DND-41 (cell line): ENCODE results near the gene INPP5E.

ENCODE experiments used
- ATAC-seq: fragments of 200-7000 bp; cut with Tn5 transposase; 3 replicates; pipeline ENCODE4 v1.9.1; 2021; ENCODE audit warnings: low read depth; ENCODE audit not compliant: insufficient read depth
- DNase-seq: peaks from one replicate; pipeline ENCODE4 v3.0.0-alpha.2; 2020
- H2AFZ ChIP-seq: 2 replicates; pipeline ENCODE4 v1.6.0; 2012; ENCODE audit warnings: low read depth, low read length
- H3K27ac ChIP-seq: 2 replicates; pipeline ENCODE4 v1.5.1; 2012; ENCODE audit warnings: low read length, inconsistent platforms
- H3K27me3 ChIP-seq: fragments of 200-600 bp; sonication (generic); 2 replicates; pipeline ENCODE4 v1.6.0; 2012; ENCODE audit warnings: low read length, mild to moderate bottlenecking, inconsistent platforms; ENCODE audit not compliant: insufficient read depth, poor library complexity
- H3K36me3 ChIP-seq: 2 replicates; pipeline ENCODE4 v1.5.1; 2012; ENCODE audit warnings: low read length, inconsistent platforms; ENCODE audit not compliant: insufficient read depth
- H3K4me1 ChIP-seq: 2 replicates; pipeline ENCODE4 v1.5.1; 2012; ENCODE audit warnings: mild to moderate bottlenecking, low read length; ENCODE audit not compliant: insufficient read depth
- H3K4me2 ChIP-seq: 2 replicates; pipeline ENCODE4 v1.6.0; 2012; ENCODE audit warnings: mild to moderate bottlenecking, moderate library complexity, low read length, inconsistent platforms; ENCODE audit not compliant: insufficient read depth
- H3K4me3 ChIP-seq, 2 experiments: fragments of 200-600 bp in 1 of 2; shearing (Covaris generic) in 1 of 2; 2 replicates each; pipeline ENCODE4 v1.5.1; 2012 to 2016; ENCODE audit warnings: inconsistent platforms in 2 of 2, low read length in 2 of 2, mild to moderate bottlenecking in 2 of 2, low read depth in 1 of 2, moderate library complexity in 1 of 2
- H3K79me2 ChIP-seq: 2 replicates; pipeline ENCODE4 v1.6.0; 2012; ENCODE audit warnings: low read length, inconsistent platforms; ENCODE audit not compliant: insufficient read depth
- H3K9ac ChIP-seq: 2 replicates; pipeline ENCODE4 v1.6.0; 2012; ENCODE audit warnings: low read depth, mild to moderate bottlenecking, inconsistent platforms, low read length, moderate library complexity
- H3K9me3 ChIP-seq: 2 replicates; pipeline ENCODE4 v1.5.1; 2012; ENCODE audit warnings: low read length, moderate library complexity, mild to moderate bottlenecking, inconsistent platforms; ENCODE audit not compliant: insufficient read depth, severe bottlenecking
- H4K20me1 ChIP-seq: 2 replicates; pipeline ENCODE4 v1.6.0; 2012; ENCODE audit warnings: low read length; ENCODE audit not compliant: insufficient read depth
- EZH2 ChIP-seq: IDR thresholded peaks from 3 replicates; pipeline ENCODE4 v1.6.1; 2012; ENCODE audit warnings: borderline replicate concordance, low read depth, mild to moderate bottlenecking, moderate library complexity, low read length, inconsistent platforms; ENCODE audit not compliant: severe bottlenecking
- TF ChIP-seq, protein P1 (sequence below): IDR thresholded peaks from 2 replicates; pipeline ENCODE4 v1.5.1; 2012; ENCODE audit warnings: borderline replicate concordance, low read length, moderate library complexity, mild to moderate bottlenecking; ENCODE audit not compliant: poor library complexity, severe bottlenecking; ENCODE audit errors: extremely low read depth

The INPP5E gene

GRCh38 chr9:136379003-136379287 lies 60.7 kb downstream of the INPP5E start:
- no peaks in the 10 kb centered on the region for H3K27me3 ChIP-seq
- peaks cover 43% of the 10 kb centered on the region for H3K36me3 ChIP-seq
- no peaks in the 10 kb centered on the region for H3K79me2 ChIP-seq
- ATAC-seq (no peak), DNase-seq (no peak)
- no peak overlapping the region for H3K9ac ChIP-seq
- no peak overlapping the region for H2AFZ ChIP-seq
- TF ChIP-seq EZH2: no peak
- TF ChIP-seq, protein P1, sequence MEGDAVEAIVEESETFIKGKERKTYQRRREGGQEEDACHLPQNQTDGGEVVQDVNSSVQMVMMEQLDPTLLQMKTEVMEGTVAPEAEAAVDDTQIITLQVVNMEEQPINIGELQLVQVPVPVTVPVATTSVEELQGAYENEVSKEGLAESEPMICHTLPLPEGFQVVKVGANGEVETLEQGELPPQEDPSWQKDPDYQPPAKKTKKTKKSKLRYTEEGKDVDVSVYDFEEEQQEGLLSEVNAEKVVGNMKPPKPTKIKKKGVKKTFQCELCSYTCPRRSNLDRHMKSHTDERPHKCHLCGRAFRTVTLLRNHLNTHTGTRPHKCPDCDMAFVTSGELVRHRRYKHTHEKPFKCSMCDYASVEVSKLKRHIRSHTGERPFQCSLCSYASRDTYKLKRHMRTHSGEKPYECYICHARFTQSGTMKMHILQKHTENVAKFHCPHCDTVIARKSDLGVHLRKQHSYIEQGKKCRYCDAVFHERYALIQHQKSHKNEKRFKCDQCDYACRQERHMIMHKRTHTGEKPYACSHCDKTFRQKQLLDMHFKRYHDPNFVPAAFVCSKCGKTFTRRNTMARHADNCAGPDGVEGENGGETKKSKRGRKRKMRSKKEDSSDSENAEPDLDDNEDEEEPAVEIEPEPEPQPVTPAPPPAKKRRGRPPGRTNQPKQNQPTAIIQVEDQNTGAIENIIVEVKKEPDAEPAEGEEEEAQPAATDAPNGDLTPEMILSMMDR: no peak
- H3K27ac ChIP-seq: no peak overlapping the region
- H4K20me1 ChIP-seq: peaks cover 16% of the 10 kb centered on the region; the same call in 1 of the 2 replicates
- H3K4me1 ChIP-seq: no peaks in the 10 kb centered on the region
- no peak overlapping the region for H3K4me2 ChIP-seq
- H3K4me3 ChIP-seq: no peak overlapping the region
- H3K9me3 ChIP-seq: no peaks in the 10 kb centered on the region
